NCI-H748 treated with DMSO at 0.1 percent for 48 hours (cell line): ENCODE measurements around the gene SRD5A1.

Source experiments
- DNase-seq: peaks from one replicate; lab custom pipeline; 2025; lab: John Stamatoyannopoulos, UW

Gene SRD5A1

DNA sequence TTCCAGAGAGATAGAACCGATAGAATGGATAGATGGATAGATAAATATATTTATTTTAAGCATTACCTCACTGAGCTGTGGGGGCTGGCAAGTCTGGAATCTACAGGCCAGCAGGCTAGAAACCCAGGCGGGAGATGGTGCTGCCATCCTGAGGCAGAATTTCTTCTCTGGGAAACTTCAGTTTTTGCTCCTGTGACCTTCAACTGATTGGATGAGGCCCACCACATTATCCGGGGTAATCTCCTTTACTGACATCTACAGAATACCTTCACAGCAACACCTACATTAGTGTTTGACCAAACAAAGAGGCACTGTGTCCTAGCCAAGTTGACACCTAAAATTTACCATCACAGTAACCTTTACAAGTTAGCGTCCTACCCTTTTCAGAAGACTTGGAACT, 50.8 kb downstream of the SRD5A1 start:
- no peak for DNase-seq

GRCh38 chr5:6686501-6686900, 53.3 kb downstream of the SRD5A1 start:
- no peak for DNase-seq

DNA sequence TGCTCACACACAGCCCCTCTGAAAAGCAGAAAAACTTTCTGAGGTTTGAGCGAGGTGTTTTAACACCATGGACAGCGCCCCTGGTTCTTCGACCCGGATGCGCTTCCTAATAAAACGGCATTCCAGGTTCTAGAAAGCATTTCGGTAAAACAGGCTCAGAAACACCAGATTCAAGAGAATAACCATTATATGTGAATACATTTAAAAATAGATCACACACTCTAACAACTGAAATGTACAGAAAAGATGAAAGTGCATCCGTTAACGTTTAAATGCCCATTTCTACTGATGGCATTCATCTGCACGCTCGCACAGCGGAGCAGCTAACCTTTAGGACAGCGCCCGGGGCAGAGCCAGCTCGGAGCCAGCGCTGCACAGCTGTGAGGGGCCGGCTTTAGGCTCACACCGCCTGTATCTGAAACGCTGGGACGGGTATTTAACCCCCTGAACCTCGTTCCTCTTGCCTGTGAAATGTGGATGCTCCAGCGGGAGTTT, 53.7 kb downstream of the SRD5A1 start:
- DNase-seq: no peak

- no peak for DNase-seq
Measured at GRCh38 chr5:6687505-6687904, 54.3 kb downstream of the SRD5A1 start.

DNA sequence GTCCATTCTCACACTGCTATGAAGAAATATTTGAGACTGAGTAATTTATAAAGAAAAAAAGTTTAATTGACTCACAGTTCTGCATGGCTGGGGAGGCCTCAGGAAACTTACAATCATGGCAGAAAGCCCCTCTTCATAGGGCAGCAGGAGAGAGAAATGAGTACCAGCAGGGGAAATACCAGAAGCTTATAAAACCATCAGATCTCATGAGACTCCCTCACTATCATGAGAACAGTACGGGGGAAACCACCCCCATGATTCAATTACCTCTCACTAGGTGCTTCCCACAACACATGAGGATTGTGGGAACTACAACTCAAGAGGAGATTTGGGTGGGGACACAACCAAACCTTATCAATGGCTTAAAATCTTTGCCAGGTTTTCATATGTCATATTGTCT, 59.7 kb downstream of the SRD5A1 start:
- DNase-seq: no peak

DNA sequence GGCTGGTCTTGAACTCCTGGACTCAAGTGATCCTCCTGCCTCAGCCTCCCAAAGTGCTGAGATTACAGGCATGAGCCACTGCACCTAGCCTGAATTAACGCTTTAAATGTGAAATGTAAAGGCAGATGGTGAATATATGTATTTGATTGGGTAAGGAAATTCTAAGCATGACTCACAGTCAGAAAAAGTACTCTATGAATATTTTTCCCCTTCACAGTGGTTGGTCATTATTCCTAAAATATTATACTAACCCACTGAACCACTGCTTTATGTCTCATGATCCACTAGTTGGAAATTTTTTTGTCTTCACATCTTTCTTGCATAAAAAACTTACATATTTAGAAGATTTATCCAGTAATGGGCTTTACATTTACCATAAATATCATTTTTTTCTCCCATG, 65.5 kb downstream of the SRD5A1 start:
- no peak for DNase-seq

- DNase-seq: no peak
Measured at GRCh38 chr5:6699357-6699756, 66.1 kb downstream of the SRD5A1 start.

- no peak for DNase-seq
Measured at GRCh38 chr5:6700074-6700684, 66.9 kb downstream of the SRD5A1 start.

DNA sequence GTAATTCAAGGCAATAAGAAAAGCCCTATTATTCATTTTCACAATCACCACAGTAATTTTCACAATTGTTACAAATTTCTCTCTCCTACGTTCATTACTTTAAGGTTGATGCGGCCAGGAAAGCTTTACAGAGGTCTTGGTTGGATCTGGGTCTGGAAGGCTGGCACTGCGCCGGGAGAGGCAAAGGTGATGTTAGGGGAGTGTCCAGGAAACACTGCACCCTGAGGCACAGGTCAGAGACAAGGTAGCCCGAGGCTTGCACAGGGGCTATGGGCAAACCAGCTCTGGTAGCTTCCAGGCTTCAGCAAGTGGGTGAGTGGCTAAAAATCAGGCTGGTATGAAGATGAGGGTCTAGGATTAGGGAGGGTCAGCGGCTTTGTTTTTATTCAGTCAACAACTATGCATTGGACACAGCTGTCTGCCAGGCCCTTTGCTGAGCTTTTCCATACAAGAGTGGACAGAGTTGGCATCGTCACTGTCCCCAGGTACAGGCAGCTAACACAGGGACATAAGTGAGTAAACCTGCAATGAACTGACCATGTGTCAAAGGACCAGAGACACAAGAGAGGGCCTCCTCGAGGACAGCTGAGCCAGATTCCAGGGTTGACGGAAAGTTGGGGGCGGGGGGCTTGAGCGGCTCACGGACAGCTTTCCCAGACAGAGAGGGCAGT, 67.6 kb downstream of the SRD5A1 start:
- no peak for DNase-seq

DNA sequence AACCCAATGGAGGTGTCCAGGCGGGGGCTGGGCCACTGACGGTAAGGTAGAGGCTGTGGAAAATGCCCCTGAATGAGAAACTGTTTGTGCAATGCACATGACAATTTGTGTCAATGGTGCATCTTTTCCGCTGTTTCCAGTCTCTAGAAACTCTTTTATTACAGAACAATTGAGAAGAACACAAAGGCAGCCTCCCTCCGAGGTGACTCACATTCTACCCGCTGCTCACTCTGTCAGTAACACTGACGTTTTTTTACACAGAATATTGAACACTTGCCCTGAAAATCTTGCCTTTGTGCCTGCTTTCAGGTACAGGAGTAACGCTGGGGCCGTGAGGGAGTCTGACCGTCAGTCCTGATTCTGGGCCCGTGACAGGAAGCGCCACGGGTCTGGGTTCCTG, 68.3 kb downstream of the SRD5A1 start:
- no peak for DNase-seq

DNA sequence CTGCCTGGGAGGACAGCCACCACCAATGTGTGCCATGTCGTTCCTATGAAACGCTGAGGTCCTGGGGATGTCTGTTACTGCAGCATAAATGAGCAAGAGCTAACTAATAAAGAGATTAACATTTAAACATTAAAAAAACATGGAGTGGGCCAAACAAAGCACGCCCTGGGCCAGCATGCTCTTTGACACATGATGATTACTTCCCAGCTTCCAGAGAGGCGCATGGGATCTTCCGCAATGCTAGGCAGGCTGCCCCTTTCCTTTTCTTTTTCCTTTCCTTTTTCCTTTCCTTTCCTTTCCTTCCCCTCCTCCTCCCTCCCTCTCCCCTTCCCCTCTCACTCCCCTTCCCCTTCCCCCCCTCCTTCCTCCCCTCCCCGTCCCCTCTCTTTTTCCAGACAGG, 69.4 kb downstream of the SRD5A1 start:
- DNase-seq: no peak

DNA sequence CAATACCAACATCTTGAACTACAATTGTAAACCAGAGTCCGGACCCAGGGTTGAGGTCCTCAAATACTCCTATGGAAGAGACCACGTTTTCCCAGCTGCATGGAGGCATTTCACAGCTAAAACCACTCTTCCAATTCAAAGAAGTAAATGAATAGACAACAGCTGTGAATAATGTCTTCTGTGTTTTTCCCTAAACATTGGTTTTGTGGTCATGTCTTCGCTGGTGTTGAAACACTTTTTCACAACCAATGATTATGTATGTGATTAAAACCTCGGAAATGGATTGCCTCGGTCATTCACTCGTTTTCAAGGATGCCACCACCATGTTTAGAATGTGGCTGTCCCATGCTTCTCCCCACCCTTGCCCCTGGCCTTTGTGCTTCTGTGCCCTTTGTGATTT, 70.6 kb downstream of the SRD5A1 start:
- DNase-seq: no peak

GRCh38 chr5:6704361-6704851, 71.2 kb downstream of the SRD5A1 start:
- DNase-seq: no peak

DNA sequence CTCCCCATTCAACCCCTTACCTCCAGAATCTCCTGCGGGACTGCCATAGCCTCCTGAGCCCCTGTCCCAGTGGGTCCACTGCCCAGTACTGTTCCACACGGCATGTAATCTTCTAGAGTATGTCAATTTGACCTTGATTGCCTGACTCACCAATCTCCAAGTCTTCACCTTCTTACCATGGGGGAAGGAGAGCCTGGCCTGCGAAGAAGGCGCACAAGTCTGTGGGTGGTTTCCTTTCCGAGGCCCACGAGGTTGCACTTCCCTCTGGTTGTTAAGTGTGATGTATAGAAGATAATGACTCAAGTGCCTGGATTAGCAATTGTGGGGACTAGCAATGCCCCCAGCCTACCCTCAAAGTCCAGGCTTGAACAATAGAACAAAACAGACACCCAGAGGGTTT, 71.8 kb downstream of the SRD5A1 start:
- DNase-seq: no peak

- DNase-seq: no peak
Measured at GRCh38 chr5:6705959-6706358, 72.7 kb downstream of the SRD5A1 start.

GRCh38 chr5:6707852-6708251, 74.6 kb downstream of the SRD5A1 start:
- no peak for DNase-seq

DNA sequence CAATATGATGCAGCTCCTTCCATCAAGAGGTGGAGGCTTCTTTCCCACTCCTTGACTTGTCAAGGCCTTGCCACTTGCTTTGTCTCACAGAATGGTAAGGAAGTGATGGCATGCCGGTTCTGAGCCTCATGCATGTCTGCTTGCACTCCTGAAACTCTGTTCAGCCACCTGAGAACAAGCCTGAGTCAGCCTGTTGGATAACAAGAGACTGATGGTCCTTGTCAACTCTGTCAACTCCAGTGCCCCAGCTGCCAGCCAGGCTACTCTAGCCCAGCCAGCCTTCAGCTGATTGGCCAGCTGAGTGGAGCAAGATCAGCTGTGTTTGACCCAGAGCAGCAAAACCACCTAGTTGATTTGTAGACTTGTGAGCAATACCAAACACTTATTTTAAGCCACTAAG, 75.6 kb downstream of the SRD5A1 start:
- DNase-seq: no peak

GRCh38 chr5:6710070-6710469, 76.8 kb downstream of the SRD5A1 start:
- DNase-seq: no peak

- DNase-seq: no peak
Measured at GRCh38 chr5:6710551-6711318, 77.5 kb downstream of the SRD5A1 start.

GRCh38 chr5:6711409-6712141, 78.3 kb downstream of the SRD5A1 start:
- DNase-seq: no peak

- peak; percentile 72 for DNase-seq
Measured at GRCh38 chr5:6712142-6712576, 78.9 kb downstream of the SRD5A1 start.

DNA sequence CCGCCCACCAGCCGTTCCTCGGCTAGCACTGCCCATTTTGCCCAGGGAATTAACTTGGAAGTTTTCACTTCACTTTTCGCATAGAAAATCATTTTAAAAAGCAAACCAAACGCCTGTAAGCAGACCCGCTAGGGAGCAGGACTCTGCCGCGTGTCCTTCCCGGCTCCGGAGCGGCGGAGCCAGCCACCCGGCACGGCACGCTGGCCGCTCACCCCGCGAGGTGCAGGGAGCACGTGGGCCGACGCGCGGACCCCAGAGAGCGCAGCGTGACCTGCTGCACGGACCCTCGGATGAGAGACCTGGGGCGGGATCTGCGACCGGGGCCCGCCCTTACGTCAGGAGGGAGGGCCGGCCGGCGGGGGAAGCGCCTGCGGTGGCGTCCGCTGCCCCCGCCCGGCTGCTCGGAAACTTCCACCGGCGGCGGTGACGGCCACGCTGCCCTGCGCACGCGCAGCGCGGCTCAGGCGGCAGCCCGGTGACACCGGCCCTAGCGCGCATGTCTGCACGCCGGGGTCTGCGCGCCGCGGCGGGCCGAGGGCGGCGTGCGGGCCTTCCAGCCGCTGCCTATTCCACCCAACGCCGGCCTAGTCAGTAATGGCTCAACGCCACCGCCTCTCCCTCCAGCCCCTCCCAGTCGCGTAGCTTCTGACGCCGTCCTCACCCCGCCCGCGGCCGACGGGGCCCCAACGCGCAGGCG, 79.5 kb downstream of the SRD5A1 start:
- DNase-seq: peak; percentile 100
